Kidney capillary endothelial cell (primary cell): ENCODE measurements around the gene TMUB1.

ENCODE experiments used
- DNase-seq: peaks from one replicate; pipeline ENCODE4 v3.0.0-alpha.2; 2018; ENCODE audit warnings: low spot score

The TMUB1 gene

GRCh38 chr7:151121380-151122170, 38.3 kb upstream of the TMUB1 start:
- no peak for DNase-seq

DNA sequence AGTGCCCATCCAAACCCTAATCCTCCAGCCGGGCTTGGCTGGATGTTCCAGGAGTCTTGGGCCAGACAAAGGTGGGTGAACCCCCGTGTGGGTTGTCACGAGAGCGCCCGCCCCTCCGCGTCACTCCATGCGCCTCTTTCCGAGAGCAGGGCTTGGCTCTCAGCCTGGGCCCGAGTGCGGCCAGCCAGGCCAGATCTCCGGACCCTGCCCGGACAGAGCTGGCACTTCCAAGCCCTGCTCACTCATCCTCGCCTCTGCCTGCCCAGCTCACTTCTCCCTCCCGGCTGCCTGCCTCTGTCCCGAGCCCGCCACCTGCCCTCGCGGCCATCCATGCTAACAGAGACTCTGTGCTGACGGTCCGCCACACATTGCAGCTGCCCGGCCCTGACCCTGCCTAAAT, 37.6 kb upstream of the TMUB1 start:
- DNase-seq = no peak

GRCh38 chr7:151119902-151120301, 36.6 kb upstream of the TMUB1 start:
- DNase-seq = no peak

DNA sequence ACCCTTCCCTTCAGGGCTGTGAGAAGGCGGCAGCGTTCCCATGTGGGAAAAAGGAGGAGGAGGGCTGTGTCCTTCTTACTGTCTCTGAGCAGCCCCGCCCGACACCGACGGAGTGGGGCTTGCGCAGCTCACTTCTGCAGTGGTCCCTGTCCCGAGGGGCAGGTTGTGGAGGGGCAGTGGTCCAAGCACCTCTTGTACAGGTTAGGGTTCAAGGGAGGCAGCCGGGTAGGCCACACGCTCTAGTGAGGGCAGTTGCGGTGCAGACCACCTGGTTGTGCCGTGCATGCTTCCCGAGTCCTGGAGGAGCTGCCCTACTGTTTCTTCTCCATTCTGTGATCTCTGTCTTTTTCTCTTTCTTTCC, 35.7 kb upstream of the TMUB1 start:
- DNase-seq = no peak

GRCh38 chr7:151118108-151119054, 35.1 kb upstream of the TMUB1 start:
- no peak for DNase-seq

DNA sequence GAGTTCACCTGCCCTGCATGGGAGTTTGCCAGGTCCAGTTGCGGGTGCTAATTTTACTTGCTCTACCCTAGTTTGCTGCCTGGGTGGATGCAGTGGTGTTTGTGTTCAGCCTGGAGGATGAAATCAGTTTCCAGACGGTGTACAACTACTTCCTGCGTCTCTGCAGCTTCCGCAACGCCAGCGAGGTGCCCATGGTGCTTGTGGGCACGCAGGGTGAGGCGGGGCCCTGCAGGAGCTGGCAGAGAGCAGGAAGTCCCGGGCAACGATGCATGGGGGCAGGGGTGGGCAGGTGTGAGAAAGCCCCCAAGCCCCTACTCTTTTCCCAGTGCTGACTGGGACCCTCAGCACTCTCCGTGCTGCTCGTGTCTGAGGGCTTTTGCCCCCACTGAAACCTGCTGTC, 34.3 kb upstream of the TMUB1 start:
- no peak for DNase-seq

- no peak for DNase-seq
Observed at GRCh38 chr7:151116603-151117440, 33.5 kb upstream of the TMUB1 start.

GRCh38 chr7:151115836-151116418, 32.6 kb upstream of the TMUB1 start:
- DNase-seq = no peak

- DNase-seq = peak; percentile 68
Observed at GRCh38 chr7:151115121-151115835, 32.0 kb upstream of the TMUB1 start.

DNA sequence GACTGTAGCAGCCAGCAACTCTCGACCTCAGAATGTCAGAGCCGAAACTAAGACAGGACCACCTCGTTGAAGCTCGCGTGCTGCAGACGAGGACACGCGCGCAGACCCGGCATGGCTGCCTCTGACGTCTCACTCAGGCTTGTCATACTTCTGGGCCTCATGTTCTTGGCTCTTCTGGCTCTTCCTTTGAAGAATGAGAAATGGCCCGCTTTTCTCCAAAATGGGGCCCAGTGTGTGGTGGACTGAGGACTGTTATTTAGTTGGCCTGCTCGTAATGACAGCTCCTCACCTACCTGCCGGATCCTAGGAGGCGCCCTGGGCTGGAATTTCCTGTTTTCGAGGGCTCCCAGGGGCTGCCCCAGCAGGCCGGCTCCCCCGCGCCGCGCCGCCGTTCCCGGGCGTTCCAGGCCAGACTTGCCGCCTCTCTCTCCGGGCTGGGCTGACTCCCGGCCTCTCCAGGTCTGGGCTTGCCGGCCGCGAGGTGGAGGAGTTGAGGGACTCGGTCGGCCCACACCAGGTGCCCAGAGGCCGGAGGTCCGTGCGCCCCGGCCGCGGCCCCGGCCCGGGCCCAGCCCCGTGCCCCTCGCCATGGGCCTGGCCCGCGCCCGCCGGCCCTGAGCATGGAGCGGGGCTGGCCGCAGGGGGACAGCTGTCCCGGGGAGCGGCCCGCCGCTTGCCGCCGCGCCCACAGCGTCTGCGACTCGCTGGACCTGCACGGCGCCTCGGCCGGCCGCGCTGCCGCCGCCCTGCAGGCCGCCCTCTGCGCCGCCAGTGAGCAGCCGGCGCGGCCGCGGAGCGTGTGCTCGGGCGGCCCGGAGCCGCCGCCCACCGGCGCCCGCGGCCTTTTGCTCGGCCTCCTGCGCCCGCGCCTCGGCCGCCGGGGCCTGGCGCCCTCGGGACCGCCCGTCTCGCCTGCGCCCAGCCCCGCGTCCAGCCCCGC, 31.1 kb upstream of the TMUB1 start:
- DNase-seq = no peak

GRCh38 chr7:151113344-151114150, 30.3 kb upstream of the TMUB1 start:
- peak; percentile 40 for DNase-seq

- DNase-seq = peak; percentile 78
Observed at GRCh38 chr7:151110941-151111645, 27.8 kb upstream of the TMUB1 start.

DNA sequence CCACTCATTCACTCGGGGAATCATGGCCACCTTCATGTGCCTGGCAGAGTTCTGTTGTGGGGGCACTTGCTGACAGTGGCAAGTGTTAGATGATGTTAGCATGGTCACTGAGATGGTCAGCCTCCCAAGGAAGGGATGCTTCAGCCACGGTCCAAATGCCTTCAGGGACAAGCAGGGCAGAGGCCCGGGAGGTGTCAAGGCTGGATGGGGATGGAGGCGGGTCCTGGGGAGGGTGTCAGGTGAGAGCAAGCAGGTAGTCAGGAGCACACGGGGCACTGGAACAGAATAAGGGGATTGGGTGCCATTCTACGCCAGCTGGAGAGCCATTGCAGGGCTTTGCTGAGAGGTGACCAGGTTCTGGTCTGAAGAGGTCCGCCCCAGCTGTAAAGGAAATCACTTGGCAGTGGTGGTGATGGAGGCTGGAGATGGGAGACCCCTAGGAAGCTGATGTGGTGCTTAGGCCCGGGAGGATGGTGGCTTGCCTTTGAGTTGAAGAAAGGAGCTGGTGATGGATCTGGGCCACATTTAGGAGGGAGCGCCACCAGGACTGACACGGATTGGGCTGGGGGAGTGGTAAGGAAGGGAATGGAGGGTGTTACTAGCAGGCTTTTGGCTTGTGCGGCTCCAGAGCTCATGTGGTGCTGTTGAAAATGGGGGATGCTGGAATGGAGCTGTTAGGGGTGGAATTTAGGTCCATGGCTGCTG, 27.1 kb upstream of the TMUB1 start:
- no peak for DNase-seq

- DNase-seq = no peak
Observed at GRCh38 chr7:151109094-151110048, 26.1 kb upstream of the TMUB1 start.

DNA sequence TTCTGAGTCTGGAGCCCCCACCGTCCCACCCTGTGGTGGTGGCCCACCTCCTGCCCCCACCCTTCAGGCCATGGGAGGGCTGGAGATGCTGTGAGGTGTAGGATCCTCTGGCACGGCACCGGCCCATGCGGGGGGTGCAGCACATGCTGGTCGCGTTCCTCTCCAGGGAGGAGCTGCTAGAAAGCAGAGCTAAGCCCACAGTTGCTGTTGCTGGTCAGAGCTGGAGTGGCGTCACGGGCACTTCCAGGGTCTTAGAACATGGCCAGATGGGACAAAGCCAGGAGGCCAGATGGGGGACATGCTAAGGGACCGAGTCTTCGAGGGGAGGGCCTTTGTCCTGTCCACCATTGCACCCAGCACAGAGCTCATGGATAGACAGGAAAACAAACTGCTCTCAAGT, 24.6 kb upstream of the TMUB1 start:
- no peak for DNase-seq

DNA sequence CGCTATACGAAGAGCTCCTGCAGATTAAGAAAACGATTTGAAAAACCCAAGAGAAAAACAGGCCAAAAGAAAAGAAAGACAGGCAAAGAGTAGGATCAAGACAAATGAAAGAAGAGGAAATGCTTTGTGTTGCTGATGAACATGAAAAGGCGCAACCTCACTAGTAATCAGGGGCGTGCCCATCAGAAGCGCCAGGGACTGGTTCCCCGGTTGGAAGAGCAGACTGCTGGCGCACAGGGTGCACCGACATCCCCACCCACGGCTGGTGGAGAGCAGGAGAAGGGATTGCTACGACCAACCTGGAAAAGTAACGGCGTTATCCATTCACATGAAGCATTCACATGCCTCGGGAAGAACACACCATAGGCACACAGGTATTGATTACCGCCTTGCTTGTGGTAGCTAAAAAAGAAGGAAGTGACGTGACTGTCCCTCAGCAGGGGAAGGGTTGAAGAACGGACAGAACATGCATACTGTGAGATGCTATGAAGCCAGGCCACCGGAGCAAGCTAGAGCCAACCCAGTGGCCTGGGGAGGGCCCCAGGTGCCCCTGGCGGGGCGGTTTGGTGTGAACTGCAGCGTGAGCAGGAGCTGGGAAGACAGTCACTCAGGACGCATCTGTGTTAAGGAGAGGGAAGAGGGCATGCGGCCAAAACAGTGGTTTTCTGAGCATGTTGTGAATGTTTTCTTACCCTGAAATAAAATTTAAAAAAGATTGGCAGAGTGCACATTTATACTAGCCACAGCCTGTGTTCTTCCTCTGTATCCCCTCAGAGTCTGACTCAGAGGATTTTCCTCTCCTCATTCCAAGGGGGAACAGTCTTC, 21.3 kb upstream of the TMUB1 start:
- DNase-seq = no peak
